Measurements from ENCODE around the gene GNPAT.

- TF ChIP-seq CTCF (conservative IDR thresholded peaks at IDR 0.05; ENCODE audit: low read length): no peak
- TF ChIP-seq EZH2phosphoT487 (IDR thresholded peaks at IDR 0.05; ENCODE audit: borderline replicate concordance, low read depth, low read length): no peak
Measured at GRCh38 chr1:231214918-231215680, 25.9 kb upstream of the GNPAT start.

All from OCI-LY7 (cell line).